Gastroesophageal sphincter (tissue), 4 donors: Measurements from ENCODE around the gene FNDC3B. TPM values are rescaled to one million over a fixed set of nuclear protein-coding genes. Genes with fewer than 3 reads are reported as not detected.

Source experiments
- ATAC-seq: fragments of 150-250 bp; one replicate; pipeline ENCODE4 v1.9.1; 2016; ENCODE audit warnings: mild to moderate bottlenecking, moderate library complexity
- H3K27ac ChIP-seq, 4 donors: fragments of 200-600 bp; sonication (generic) in 3 of 4; 1 replicate in 3 of 4; 2 replicates in 1 of 4; pipeline ENCODE4 v1.5.1; 2016 to 2019
- H3K27me3 ChIP-seq: fragments of 200-600 bp; sonication (generic); one replicate; pipeline ENCODE4 v1.5.1; 2019
- H3K36me3 ChIP-seq, 2 donors: fragments of 200-600 bp; sonication (generic); one replicate each; pipeline ENCODE4 v1.5.1; 2019; ENCODE audit warnings: control low read depth in 1 of 2
- H3K4me1 ChIP-seq, 3 donors: fragments of 200-600 bp; sonication (generic); 1 replicate in 2 of 3; 2 replicates in 1 of 3; pipeline ENCODE4 v1.5.1; 2016 to 2019; ENCODE audit warnings: control low read depth in 2 of 3
- H3K4me3 ChIP-seq, 2 donors: fragments of 200-600 bp; sonication (generic); one replicate each; pipeline ENCODE4 v1.5.1; 2019; ENCODE audit warnings: mild to moderate bottlenecking in 1 of 2, moderate library complexity in 1 of 2
- H3K9me3 ChIP-seq, 3 donors: fragments of 200-600 bp; sonication (generic); one replicate each; pipeline ENCODE4 v1.5.1; 2017 to 2019; ENCODE audit warnings: control low read depth in 2 of 3
- EP300 ChIP-seq: sonication (generic); formaldehyde crosslinking; IDR thresholded peaks from one replicate; pipeline ENCODE4 v1.6.1; 2017; ENCODE audit warnings: antibody characterized with exemption, mild to moderate bottlenecking
- POLR2A ChIP-seq, 2 donors: fragments of 450-650 bp; IDR thresholded peaks; one replicate each; pipeline ENCODE4 v1.6.1; 2017; ENCODE audit warnings: antibody characterized with exemption in 2 of 2, mild to moderate bottlenecking in 2 of 2, moderate library complexity in 1 of 2
- POLR2AphosphoS5 ChIP-seq: sonication (generic); formaldehyde crosslinking; IDR thresholded peaks from one replicate; pipeline ENCODE4 v1.6.1; 2017; ENCODE audit warnings: antibody characterized with exemption
- WGBS, 2 donors: methylation state at CpG; one replicate each; pipeline ENCODE4 v1.1.5; 2018; ENCODE audit warnings: low coverage in 1 of 2; 5-methylcytosine and 5-hydroxymethylcytosine counted together
- total RNA-seq, 4 donors: library from RNA; depleted of rRNA; stranded (reverse); fragments of >200 nt; gene quantifications; one replicate each; pipeline ENCODE4 v1.1.0, GENCODE V29; 2016
- TF ChIP-seq, protein P1 (sequence below), 4 experiments: fragments of 200-600 bp in 2 of 4; fragments of 450-650 bp in 2 of 4; sonication (generic) in 1 of 4; IDR thresholded peaks; one replicate each; pipeline ENCODE4 v1.5.1; 2017 to 2019; ENCODE audit warnings: antibody characterized with exemption in 4 of 4, mild to moderate bottlenecking in 2 of 4, moderate library complexity in 2 of 4

The FNDC3B gene
- total RNA-seq, 4 donors from 2014 or later = 53.1 to 97.2 (median 70.8) TPM

DNA sequence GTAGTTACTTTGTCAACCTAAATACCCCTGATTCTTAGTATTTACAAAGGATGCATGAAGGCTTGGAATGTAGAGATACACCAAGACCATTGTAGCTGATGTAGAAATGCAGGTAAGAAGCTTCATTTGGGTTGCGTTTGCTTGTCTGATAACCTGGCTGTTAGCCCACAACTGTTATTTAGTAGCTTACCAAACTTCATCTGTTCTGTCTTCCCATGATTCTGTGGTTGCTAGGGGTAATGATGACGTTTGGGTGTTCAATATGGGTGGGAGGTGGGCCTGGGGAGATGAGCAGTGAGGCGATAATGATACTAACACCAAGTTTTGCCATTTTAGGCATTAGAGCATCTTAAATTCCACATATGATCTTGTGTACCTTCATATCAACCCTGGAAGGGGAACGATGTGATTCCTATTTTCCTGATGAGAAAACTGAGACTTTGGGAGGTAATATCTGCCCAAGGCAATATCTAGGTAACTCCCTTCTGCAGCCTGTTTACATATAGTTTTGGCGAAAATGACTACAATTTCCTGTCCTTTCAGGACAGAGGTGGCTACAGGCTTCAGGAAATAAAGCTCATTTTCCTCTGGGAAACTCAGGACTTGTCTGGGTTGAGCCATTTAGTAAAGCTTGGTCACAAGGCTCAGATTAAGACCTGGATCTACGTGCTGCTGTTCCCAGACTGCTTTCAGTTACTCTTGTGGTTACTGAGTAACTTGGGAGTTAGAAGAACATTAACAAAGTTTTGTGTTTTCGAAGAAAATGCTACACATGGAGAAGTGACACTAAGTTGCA is 26.8 kb downstream of the FNDC3B start:
- TF ChIP-seq, protein P1, sequence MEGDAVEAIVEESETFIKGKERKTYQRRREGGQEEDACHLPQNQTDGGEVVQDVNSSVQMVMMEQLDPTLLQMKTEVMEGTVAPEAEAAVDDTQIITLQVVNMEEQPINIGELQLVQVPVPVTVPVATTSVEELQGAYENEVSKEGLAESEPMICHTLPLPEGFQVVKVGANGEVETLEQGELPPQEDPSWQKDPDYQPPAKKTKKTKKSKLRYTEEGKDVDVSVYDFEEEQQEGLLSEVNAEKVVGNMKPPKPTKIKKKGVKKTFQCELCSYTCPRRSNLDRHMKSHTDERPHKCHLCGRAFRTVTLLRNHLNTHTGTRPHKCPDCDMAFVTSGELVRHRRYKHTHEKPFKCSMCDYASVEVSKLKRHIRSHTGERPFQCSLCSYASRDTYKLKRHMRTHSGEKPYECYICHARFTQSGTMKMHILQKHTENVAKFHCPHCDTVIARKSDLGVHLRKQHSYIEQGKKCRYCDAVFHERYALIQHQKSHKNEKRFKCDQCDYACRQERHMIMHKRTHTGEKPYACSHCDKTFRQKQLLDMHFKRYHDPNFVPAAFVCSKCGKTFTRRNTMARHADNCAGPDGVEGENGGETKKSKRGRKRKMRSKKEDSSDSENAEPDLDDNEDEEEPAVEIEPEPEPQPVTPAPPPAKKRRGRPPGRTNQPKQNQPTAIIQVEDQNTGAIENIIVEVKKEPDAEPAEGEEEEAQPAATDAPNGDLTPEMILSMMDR (IDR thresholded peaks at IDR 0.05) = no peak
- TF ChIP-seq EP300 = no peak
- no peak for TF ChIP-seq POLR2AphosphoS5
- no peak for TF ChIP-seq POLR2A (IDR thresholded peaks at IDR 0.05)
- H3K4me1 ChIP-seq = peaks cover 25 to 97% (median 26%) of the 10 kb centered on the region in 3 donors

DNA sequence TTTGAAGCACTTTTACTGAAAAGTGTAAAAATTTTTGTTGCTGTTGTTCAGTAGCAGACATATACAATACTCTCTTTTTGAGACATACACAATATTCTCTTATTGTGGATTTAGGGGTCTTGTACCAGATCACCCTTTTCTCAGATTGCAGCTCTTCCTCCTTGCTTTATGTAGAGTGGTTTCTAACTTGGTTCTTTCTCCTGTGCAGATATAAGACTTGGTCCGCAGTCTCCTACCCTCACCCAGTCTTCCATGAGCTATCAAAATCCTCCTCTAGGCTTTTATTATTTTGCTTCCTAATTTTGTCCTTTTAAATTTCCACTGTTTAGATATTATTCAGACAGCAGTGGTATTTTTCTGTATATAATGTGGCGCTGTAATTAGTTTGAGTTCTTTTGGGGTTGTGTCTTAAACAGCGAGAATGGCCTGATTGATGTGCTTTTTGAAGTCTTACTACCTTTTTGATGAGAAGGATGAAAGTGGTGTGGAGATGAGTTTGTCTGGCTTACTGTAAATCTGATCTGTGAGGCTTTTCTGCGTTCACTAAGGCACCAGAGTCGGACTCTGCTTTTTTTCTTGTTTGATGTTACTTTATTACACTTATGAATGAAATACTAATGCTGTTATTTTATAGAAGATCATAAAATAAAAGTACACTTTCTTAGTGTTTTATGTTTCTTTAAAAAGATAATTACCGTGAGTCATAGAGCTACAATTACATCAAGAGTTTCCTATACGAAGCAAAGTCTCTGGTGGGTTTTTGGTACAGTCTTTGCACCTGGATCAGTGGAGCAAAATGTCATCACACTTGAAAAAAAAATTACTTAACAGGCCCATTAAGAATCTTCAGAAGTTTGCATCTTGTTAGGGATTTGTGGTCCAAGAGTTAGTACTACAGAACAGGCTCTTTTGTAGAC is 27.8 kb downstream of the FNDC3B start:
- no peak overlapping the region for H3K4me3 ChIP-seq
- H3K36me3 ChIP-seq = no peaks in the 10 kb centered on the region
- no peaks in the 10 kb centered on the region for H3K27me3 ChIP-seq
- H3K9me3 ChIP-seq = no peaks in the 10 kb centered on the region
- H3K4me1 ChIP-seq = peaks cover 23 to 97% (median 25%) of the 10 kb centered on the region in 3 donors
- no peak for ATAC-seq
- H3K27ac ChIP-seq = no peak overlapping the region
- TF ChIP-seq, protein P1 (IDR thresholded peaks at IDR 0.05) = no peak
- TF ChIP-seq POLR2A (IDR thresholded peaks at IDR 0.05) = no peak
- WGBS, 2 donors = 77 to 95% methylated on average over 6 to 7 of the region's 7 CpGs

More for the DNA sequence above, 26.8 kb downstream of the FNDC3B start:
- Histone ChIP-seq H3K27me3 (no peaks in the 10 kb centered on the region), H3K9me3 (no peaks in the 10 kb centered on the region), H3K4me3 (no peak overlapping the region), H3K36me3 (no peaks in the 10 kb centered on the region), H3K27ac (peak overlapping the region in 1 of 4 donors; percentile 5)
- 60 to 63% methylated on average over 5 to 6 of the region's 7 CpGs for WGBS, 2 donors
- ATAC-seq = no peak

DNA sequence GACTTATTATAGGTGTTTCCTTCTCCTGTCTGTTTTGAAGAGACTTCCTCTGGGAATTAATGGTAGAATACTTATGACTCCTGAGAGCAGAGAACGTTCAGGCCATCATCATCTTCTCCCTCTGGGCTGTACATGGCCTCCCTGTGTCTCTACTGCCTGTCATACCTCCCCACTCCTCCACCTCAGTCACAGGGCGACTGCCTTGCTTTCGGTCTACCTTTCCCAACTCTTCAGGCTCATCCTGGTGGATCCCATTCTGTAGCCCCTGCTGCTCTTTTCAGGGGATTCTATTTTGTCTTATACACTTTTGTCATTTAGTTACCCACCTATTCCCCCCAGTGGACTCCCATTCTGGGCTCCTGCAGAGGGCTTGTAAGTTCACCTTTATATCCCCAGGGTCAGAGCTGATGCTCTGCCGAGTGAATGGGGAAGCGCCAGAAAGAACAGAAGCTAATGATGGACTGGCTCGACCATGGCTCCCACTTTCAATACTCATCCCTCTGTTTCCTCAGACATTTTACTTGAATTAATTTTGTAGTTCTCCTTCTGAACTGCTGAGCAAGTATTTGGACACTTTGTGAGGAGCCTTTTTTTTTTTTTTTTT is 28.6 kb downstream of the FNDC3B start:
- H3K4me3 ChIP-seq = no peak overlapping the region
- H3K9me3 ChIP-seq = no peaks in the 10 kb centered on the region
- H3K27ac ChIP-seq = no peak overlapping the region
- H3K36me3 ChIP-seq = no peaks in the 10 kb centered on the region
- peaks cover 21 to 97% (median 25%) of the 10 kb centered on the region in 3 donors for H3K4me1 ChIP-seq
- no peaks in the 10 kb centered on the region for H3K27me3 ChIP-seq
- ATAC-seq = no peak
- WGBS, 2 donors = 53 to 74% methylated on average over 4 to 6 of the region's 6 CpGs
- no peak for TF ChIP-seq POLR2A (IDR thresholded peaks at IDR 0.05)
- no peak for TF ChIP-seq EP300
- TF ChIP-seq, protein P1 (IDR thresholded peaks at IDR 0.05) = no peak
- no peak for TF ChIP-seq POLR2AphosphoS5

DNA sequence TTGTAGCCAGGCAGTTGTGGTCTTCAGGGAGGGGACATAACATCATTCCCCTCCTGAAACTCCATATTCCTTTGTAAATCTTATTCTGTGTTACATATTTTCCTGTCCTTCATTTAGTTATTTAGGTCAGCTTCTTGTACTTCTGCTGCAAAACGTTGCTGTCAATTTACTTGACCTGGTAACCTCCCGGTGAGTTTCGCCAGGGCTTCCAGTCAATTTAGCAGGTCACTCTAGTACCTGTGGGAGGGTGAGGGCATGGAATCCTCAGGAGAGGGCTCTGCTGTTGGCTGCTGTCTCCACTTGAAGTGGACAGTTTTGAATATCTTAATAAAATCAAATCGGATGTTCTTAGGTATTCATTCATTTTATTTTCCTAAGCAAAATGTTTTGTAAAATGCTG is 29.6 kb downstream of the FNDC3B start:
- Histone ChIP-seq H3K4me3 (no peak overlapping the region), H3K4me1 (peaks cover 24 to 97% (median 30%) of the 10 kb centered on the region in 3 donors), H3K27me3 (no peaks in the 10 kb centered on the region), H3K9me3 (no peaks in the 10 kb centered on the region), H3K36me3 (no peaks in the 10 kb centered on the region), H3K27ac (no peak overlapping the region)
- TF ChIP-seq EP300 (no peak), POLR2AphosphoS5 (no peak), POLR2A (IDR thresholded peaks at IDR 0.05) (no peak)
- TF ChIP-seq, protein P1 (IDR thresholded peaks at IDR 0.05) = no peak
- 68% methylated on average over 4 of the region's 4 CpGs; no CpG with 5 or more reads in 1 of the 2 donors for WGBS, 2 donors
- no peak for ATAC-seq
